AG04449 (cell line): ENCODE data around the gene MYOCD.

Experiments
- CTCF ChIA-PET: fragments of 350-600 bp; formaldehyde crosslinking; extraction: SDS; loops from one replicate; lab custom pipeline; 2021; ENCODE audit warnings: antibody characterized with exemption; lab: Yijun Ruan, JAX
- POLR2A ChIA-PET: fragments of 400-600, 350-600 bp; formaldehyde crosslinking; extraction: SDS; loops from one replicate; lab custom pipeline; 2020; ENCODE audit warnings: antibody characterized with exemption, inconsistent platforms; lab: Yijun Ruan, JAX
- DNase-seq: peaks from one replicate; pipeline ENCODE4 v3.0.0-alpha.2; 2010; ENCODE audit warnings: low read depth, low spot score
- H3K4me3 ChIP-seq: 2 replicates; pipeline ENCODE4 v1.5.1; 2011; ENCODE audit warnings: low read depth, mild to moderate bottlenecking, control low read depth, low read length
- TF ChIP-seq, protein P1 (sequence below): IDR thresholded peaks from one replicate; pipeline ENCODE4 v1.5.1; 2011; ENCODE audit warnings: mild to moderate bottlenecking, moderate library complexity, low read length, control low read depth, inconsistent platforms; ENCODE audit not compliant: insufficient read depth; ENCODE audit errors: missing control alignments

The MYOCD gene

DNA sequence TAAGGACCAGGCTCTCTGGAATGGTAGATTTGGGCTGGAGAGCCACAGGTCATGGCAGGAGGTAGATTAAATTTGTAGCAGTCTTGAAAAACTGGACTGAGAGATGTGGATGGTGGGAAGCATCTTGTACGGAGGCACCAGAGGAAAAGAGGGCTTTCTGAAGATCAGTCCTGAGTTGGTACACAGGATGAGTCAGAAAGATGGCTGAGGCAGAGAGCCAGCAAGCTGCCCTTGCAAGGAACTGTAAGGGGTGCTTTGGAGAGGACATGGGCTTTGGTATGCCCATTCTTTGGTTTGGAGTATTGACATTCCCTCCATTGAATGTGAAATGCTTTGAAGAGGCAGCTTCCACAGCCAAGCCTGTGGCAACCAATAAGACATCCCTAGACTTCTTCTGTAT lies 55.9 kb downstream of the MYOCD start:
- no peak for DNase-seq
- CTCF ChIA-PET = interaction anchor here (1.8 kb wide), 1 partner anchor 20 kb away, joined by 8 read pairs; no protein-coding TSS in a partner anchor
- H3K4me3 ChIP-seq = no peak overlapping the region
- TF ChIP-seq, protein P1, sequence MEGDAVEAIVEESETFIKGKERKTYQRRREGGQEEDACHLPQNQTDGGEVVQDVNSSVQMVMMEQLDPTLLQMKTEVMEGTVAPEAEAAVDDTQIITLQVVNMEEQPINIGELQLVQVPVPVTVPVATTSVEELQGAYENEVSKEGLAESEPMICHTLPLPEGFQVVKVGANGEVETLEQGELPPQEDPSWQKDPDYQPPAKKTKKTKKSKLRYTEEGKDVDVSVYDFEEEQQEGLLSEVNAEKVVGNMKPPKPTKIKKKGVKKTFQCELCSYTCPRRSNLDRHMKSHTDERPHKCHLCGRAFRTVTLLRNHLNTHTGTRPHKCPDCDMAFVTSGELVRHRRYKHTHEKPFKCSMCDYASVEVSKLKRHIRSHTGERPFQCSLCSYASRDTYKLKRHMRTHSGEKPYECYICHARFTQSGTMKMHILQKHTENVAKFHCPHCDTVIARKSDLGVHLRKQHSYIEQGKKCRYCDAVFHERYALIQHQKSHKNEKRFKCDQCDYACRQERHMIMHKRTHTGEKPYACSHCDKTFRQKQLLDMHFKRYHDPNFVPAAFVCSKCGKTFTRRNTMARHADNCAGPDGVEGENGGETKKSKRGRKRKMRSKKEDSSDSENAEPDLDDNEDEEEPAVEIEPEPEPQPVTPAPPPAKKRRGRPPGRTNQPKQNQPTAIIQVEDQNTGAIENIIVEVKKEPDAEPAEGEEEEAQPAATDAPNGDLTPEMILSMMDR = no peak
- POLR2A ChIA-PET = no interaction called here

DNA sequence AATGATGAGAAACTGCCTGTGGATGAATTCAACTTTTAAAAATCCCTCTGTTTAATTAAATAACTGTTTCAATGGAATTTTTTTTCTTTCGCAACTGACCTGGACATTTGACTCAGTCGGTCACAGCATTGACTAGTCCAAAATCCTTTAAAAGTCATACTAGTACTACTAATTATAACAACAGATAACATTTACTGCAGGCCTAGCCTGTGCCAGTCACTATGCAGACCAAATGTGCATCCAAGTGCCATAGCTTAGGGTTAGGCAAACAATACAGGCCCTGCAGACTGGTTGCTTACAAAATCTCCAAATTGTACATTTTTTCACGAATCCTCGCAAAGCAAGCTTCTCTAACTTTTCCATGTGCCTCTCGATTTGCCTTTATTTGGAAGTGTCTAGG lies 56.6 kb downstream of the MYOCD start:
- H3K4me3 ChIP-seq = no peak overlapping the region
- TF ChIP-seq, protein P1 = no peak
- no peak for DNase-seq
- ChIA-PET POLR2A (no interaction called here), CTCF (interaction anchor here (0.9 to 1.8 kb wide), 2 partner anchors 18 to 20 kb away, joined by 3 to 8 read pairs; no protein-coding TSS in a partner anchor)

DNA sequence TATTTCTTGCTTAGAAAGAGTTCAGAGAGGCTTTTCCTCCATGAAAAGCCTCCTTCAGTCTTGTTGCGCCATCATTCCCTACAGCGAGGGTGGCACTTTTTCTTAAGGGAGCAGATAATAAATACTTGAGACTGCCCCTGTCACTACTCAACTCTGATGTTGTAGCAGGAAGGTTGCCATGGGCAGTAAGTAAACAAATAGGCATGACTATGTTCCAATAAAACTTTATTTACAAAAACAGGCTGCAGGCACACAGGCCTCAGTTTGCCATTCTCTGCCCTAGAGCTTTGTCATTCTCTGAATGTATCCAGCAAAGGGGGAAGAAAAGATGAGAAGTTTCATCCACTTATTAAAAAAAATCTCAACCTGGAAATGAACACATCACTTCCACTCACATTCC lies 60.4 kb downstream of the MYOCD start:
- no peak overlapping the region for H3K4me3 ChIP-seq
- ChIA-PET CTCF (interaction anchor here (0.6 to 6.5 kb wide), 2 partner anchors 15 to 610 kb away, joined by 3 to 35 read pairs; no protein-coding TSS in a partner anchor), POLR2A (no interaction called here)
- DNase-seq = no peak
- TF ChIP-seq, protein P1 = no peak

DNA sequence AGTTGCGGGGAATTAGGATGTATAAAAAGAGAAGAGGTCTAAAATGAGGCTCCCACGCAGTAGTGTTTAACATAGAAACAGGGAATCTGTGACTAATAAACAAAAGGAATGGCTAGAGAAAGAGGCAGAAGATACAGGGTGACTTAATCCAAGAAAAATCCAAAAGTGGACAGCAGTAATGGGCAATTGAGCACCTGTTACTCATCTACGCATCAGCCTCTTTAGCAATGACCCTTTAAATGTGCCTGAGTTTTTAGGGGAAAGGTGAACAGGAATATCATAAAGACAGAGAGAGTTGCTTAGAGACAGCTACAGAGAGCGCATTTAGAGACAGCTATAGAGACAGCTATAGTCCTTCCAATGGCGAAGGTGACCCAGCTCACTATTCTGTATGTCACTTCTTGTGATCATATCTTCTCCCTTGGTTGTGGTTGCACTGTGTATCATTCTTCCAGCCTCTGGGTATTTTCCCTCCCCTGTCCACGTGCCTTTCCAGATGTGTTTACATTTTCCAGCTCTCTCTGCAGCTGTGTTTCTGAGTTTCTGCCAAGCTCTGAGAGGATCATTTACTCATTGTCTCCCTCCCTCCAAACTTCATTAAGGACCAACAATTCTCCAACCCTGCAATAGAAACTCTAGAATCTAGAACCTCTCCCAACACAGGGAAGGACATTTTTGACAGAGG lies 61.5 kb downstream of the MYOCD start:
- TF ChIP-seq, protein P1 = no peak
- ChIA-PET POLR2A (no interaction called here), CTCF (interaction anchor here (0.6 to 6.5 kb wide), 3 partner anchors 9 to 611 kb away, joined by 3 to 35 read pairs (median 4); no protein-coding TSS in a partner anchor)
- DNase-seq = no peak
- H3K4me3 ChIP-seq = no peak overlapping the region

DNA sequence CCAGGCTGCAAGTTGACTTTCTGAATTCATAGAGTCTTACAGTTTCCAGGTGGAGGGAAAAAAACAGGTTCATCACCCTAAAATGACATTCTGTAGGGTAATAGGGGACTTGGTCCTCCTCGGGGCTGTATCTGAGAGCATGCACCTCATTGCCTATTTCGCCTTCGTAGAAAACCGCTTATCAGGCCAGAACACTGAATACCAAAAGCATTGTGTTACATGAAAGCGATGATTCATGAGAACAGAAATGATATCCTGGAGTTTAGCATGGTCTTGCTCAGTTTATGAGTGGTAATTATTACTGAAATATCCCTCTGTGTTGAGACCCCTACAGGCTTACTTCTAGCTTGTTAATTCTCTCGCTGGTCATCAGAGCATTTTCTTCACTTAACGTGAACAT lies 62.2 kb downstream of the MYOCD start:
- no peak for DNase-seq
- ChIA-PET POLR2A (no interaction called here), CTCF (interaction anchor here (1.0 to 6.5 kb wide), 3 partner anchors 8 to 547 kb away, joined by 3 to 35 read pairs (median 4); no protein-coding TSS in a partner anchor)
- no peak overlapping the region for H3K4me3 ChIP-seq
- TF ChIP-seq, protein P1 = no peak

DNA sequence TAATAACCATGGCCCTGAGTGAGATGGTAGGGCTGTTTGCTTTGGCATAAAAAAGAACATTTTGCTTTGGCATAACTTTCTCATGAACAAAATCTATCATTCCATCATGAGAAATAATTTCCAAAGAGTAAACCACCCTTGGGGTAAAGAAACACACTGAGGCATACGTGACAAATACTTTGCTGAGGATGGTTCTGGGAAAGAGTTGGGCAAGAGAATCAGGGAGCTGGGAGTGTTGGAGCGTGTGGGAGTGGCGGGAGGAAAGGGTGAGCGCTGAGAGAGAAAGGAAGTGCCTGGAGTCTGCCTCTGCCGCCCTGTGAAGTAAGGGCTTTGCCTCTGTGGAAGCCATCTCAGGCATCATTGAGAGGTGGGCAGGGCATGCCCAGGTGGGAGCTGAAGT lies 63.4 kb downstream of the MYOCD start:
- DNase-seq = no peak
- CTCF ChIA-PET = interaction anchor here (1.3 to 6.5 kb wide), 3 partner anchors 12 to 183 kb away, joined by 3 to 35 read pairs (median 5); no protein-coding TSS in a partner anchor
- POLR2A ChIA-PET = no interaction called here
- no peak overlapping the region for H3K4me3 ChIP-seq
- TF ChIP-seq, protein P1 = no peak
